PC-9 (cell line): ENCODE results near the gene M1AP. TPM values are rescaled to one million over a fixed set of nuclear protein-coding genes. Genes with fewer than 3 reads are reported as not detected.

ENCODE experiments used
- BruUV-seq: library from RNA; stranded (reverse); fragments of 400-500 nt; replicated peaks from 2 replicates; lab custom pipeline; 2021; lab: Mats Ljungman, UMichigan
- CTCF ChIA-PET: fragments of 300-600 bp; sonication (Branson Sonifier 250); formaldehyde crosslinking; loops from one replicate; lab custom pipeline; 2022; ENCODE audit warnings: antibody characterized with exemption; lab: Charles Lee
- POLR2A ChIA-PET: fragments of 300-600 bp; sonication (Branson Sonifier 250); formaldehyde crosslinking; loops from one replicate; lab custom pipeline; 2022; ENCODE audit warnings: antibody characterized with exemption; ENCODE audit not compliant: unreplicated experiment; lab: Charles Lee
- DNase-seq, 2 experiments: peaks; one replicate each; pipeline versions ENCODE4 v3.0.0 to v3.0.0-alpha.2; 2015 to 2022; ENCODE audit warnings: mixed read lengths in 1 of 2
- H2AFZ ChIP-seq: fragments of 200-600 bp; sonication (generic); 2 replicates; pipeline ENCODE4 v1.8.1; 2017; ENCODE audit warnings: antibody characterized with exemption
- H3F3A ChIP-seq: fragments of 200-600 bp; sonication (generic); 2 replicates; pipeline ENCODE4 v1.8.1; 2017; ENCODE audit warnings: antibody characterized with exemption, mild to moderate bottlenecking, low read depth; ENCODE audit not compliant: insufficient read depth
- H3K27ac ChIP-seq: fragments of 200-600 bp; sonication (generic); 2 replicates; pipeline ENCODE4 v1.6.1; 2016; ENCODE audit warnings: mixed run types
- H3K27me3 ChIP-seq: fragments of 200-600 bp; sonication (generic); 2 replicates; pipeline ENCODE4 v1.6.1; 2016; ENCODE audit warnings: low read depth, mixed run types; ENCODE audit not compliant: insufficient read depth
- H3K36me3 ChIP-seq: fragments of 200-600 bp; sonication (generic); 2 replicates; pipeline ENCODE4 v1.6.1; 2016; ENCODE audit warnings: low read depth, mixed run types
- H3K4me1 ChIP-seq: fragments of 200-600 bp; sonication (generic); replicated peaks from 2 replicates; pipeline ENCODE4 v1.6.1; 2016; ENCODE audit warnings: mixed run types; ENCODE audit not compliant: insufficient read depth
- H3K4me2 ChIP-seq: fragments of 200-600 bp; sonication (generic); 2 replicates; pipeline ENCODE4 v1.6.1; 2017; ENCODE audit warnings: mixed run types
- H3K4me3 ChIP-seq: fragments of 200-600 bp; sonication (generic); 2 replicates; pipeline ENCODE4 v1.6.1; 2016; ENCODE audit warnings: mixed run types
- H3K79me2 ChIP-seq: fragments of 200-600 bp; sonication (generic); 2 replicates; pipeline ENCODE4 v1.6.1; 2017; ENCODE audit warnings: low read depth, mixed run types
- H3K9me2 ChIP-seq: fragments of 200-600 bp; sonication (generic); 2 replicates; pipeline ENCODE4 v1.8.1; 2017; ENCODE audit warnings: mild to moderate bottlenecking; ENCODE audit not compliant: insufficient read depth
- H3K9me3 ChIP-seq: fragments of 200-600 bp; sonication (generic); 2 replicates; pipeline ENCODE4 v1.8.1; 2016; ENCODE audit warnings: low read depth; ENCODE audit not compliant: insufficient read depth
- H4K20me1 ChIP-seq: fragments of 200-600 bp; sonication (generic); 2 replicates; pipeline ENCODE4 v1.8.1; 2017; ENCODE audit not compliant: insufficient read depth
- EZH2 ChIP-seq: fragments of 200-600 bp; sonication (generic); IDR thresholded peaks from 2 replicates; pipeline ENCODE4 v1.8.0; 2017; ENCODE audit warnings: antibody characterized with exemption, low read depth
- intact Hi-C: fragments of 100-400 bp; cut with micrococcal nuclease; formaldehyde crosslinking; loops from one replicate; pipeline ENCODE4 v1.10.0; 2022; ENCODE audit not compliant: unreplicated experiment
- total RNA-seq: library from RNA; stranded (reverse); gene quantifications from 2 replicates; pipeline ENCODE4 v1.2.3, GENCODE V29; 2021
- TF ChIP-seq, protein P1 (sequence below): fragments of 200-600 bp; sonication (generic); conservative IDR thresholded peaks from 2 replicates; pipeline ENCODE4 v1.6.1; 2017; ENCODE audit warnings: mixed run types, antibody characterized with exemption, mild to moderate bottlenecking, moderate library complexity

Gene M1AP
- total RNA-seq, 1 experiment from 2014 or later, result 7.7 TPM

DNA sequence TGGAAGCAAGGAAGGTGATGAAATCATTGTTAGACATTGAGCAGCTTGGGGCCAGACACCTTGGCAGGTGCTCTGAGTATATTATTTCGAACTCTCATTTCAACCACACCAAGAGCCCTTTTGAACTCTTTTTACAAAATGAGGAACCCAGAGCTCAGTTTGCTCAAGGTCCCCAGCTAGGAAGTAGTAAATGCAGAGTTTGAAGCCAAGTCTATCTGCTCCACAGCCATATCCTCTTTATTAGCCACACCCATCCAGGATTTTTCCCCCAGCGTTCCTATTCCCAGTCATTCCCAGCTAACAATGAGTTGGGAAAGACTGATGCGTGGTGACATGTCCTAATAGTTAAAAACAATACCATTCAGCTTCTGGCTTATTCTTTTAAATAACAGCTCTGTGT is 46.2 kb upstream of the M1AP start:
- 0 out of 2 replicates have a peak, but pooled peaks cover 3% of the 10 kb centered on the region for H3K9me3 ChIP-seq
- H3K79me2 ChIP-seq, result no peaks in the 10 kb centered on the region
- H3K4me2 ChIP-seq, result peak overlapping the region; percentile 11; the same call in 1 of the 2 replicates
- H3K4me1 ChIP-seq, result peaks cover 14% of the 10 kb centered on the region
- DNase-seq, result no peak
- intact Hi-C loops, result loop anchor here (5.0 to 10.0 kb wide), 3 partner anchors 371 to 933 kb away; no protein-coding TSS in a partner anchor
- ChIA-PET POLR2A (no interaction called here), CTCF (no interaction called here)
- no peaks in the 10 kb centered on the region for H3K27me3 ChIP-seq
- no peak overlapping the region; the same call in 1 of the 2 replicates for H2AFZ ChIP-seq
- H3K27ac ChIP-seq, result no peak overlapping the region
- H3K9me2 ChIP-seq, result peaks cover 3% of the 10 kb centered on the region; the same call in 1 of the 2 replicates
- no peaks in the 10 kb centered on the region for H3K36me3 ChIP-seq
- TF ChIP-seq, protein P1, sequence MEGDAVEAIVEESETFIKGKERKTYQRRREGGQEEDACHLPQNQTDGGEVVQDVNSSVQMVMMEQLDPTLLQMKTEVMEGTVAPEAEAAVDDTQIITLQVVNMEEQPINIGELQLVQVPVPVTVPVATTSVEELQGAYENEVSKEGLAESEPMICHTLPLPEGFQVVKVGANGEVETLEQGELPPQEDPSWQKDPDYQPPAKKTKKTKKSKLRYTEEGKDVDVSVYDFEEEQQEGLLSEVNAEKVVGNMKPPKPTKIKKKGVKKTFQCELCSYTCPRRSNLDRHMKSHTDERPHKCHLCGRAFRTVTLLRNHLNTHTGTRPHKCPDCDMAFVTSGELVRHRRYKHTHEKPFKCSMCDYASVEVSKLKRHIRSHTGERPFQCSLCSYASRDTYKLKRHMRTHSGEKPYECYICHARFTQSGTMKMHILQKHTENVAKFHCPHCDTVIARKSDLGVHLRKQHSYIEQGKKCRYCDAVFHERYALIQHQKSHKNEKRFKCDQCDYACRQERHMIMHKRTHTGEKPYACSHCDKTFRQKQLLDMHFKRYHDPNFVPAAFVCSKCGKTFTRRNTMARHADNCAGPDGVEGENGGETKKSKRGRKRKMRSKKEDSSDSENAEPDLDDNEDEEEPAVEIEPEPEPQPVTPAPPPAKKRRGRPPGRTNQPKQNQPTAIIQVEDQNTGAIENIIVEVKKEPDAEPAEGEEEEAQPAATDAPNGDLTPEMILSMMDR, result no peak
- no peak for TF ChIP-seq EZH2
- H4K20me1 ChIP-seq, result no peaks in the 10 kb centered on the region
- H3F3A ChIP-seq, result 0 out of 2 replicates have a peak, but pooled peaks cover 10% of the 10 kb centered on the region
- no TSS peak for BruUV-seq
- H3K4me3 ChIP-seq, result no peak overlapping the region

DNA sequence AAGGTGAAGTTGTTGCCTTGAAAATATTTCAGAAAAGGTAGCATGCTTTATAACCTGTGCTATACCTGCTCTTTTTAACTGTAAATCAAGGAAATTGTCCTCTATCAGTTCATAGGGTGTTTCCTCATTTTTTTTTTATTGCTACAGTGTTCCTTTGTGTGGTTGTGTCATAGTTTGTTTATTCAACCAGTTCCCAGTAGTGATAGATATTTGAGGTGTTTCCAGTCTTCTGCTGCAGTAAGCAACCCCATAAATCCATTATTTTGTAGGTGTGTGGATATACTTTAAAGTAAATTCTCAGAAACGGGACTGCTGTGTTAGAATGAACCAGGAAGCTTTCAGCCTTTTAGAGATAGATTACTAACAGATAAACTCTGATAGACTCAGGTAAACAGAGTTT is 45.5 kb upstream of the M1AP start:
- 0 out of 2 replicates have a peak, but pooled peaks cover 3% of the 10 kb centered on the region for H3K9me3 ChIP-seq
- H3K4me2 ChIP-seq, result peak overlapping the region; percentile 11; the same call in 1 of the 2 replicates
- no peak overlapping the region for H3K4me3 ChIP-seq
- H3K4me1 ChIP-seq, result peaks cover 20% of the 10 kb centered on the region
- no peak for TF ChIP-seq EZH2
- TF ChIP-seq, protein P1, result no peak
- intact Hi-C loops, result loop anchor here (5.0 to 10.0 kb wide), 3 partner anchors 371 to 934 kb away; no protein-coding TSS in a partner anchor
- CTCF ChIA-PET, result no interaction called here
- POLR2A ChIA-PET, result no interaction called here
- H3K27ac ChIP-seq, result no peak overlapping the region
- H4K20me1 ChIP-seq, result no peaks in the 10 kb centered on the region
- no peak for DNase-seq
- no peak overlapping the region for H2AFZ ChIP-seq
- no peaks in the 10 kb centered on the region for H3K27me3 ChIP-seq
- no peaks in the 10 kb centered on the region for H3K36me3 ChIP-seq
- BruUV-seq, result no TSS peak
- H3K79me2 ChIP-seq, result no peaks in the 10 kb centered on the region
- H3K9me2 ChIP-seq, result peaks cover 3% of the 10 kb centered on the region; the same call in 1 of the 2 replicates
- H3F3A ChIP-seq, result 0 out of 2 replicates have a peak, but pooled peaks cover 10% of the 10 kb centered on the region

DNA sequence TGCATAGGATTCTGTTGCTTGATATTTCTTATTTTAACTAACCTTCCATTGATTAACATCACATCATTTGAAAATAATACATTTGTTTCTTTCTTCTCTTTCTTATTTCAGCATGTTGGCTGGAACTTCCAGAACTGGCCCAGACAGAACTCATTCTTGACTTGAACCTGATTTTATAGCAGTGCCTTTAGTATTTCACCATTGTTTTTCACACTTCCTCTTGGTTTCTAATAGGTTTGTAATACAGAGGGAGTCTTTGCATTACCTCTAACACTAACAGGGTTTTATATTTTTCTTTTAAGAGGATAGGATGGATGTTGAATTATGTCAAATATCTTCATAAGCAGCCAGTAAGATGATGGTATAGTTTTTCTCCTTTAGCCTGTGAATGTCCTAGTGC is 45.1 kb upstream of the M1AP start:
- no peak overlapping the region for H3K27ac ChIP-seq
- no TSS peak for BruUV-seq

More for the DNA sequence above, 45.1 kb upstream of the M1AP start:
- 0 out of 2 replicates have a peak, but pooled peaks cover 3% of the 10 kb centered on the region for H3K9me3 ChIP-seq
- ChIA-PET CTCF (no interaction called here), POLR2A (no interaction called here)
- TF ChIP-seq, protein P1, result no peak
- no peak for TF ChIP-seq EZH2
- no peaks in the 10 kb centered on the region for H3K79me2 ChIP-seq
- H3K36me3 ChIP-seq, result no peaks in the 10 kb centered on the region
- H3F3A ChIP-seq, result 0 out of 2 replicates have a peak, but pooled peaks cover 10% of the 10 kb centered on the region
- no peaks in the 10 kb centered on the region for H3K27me3 ChIP-seq
- peaks cover 3% of the 10 kb centered on the region; the same call in 1 of the 2 replicates for H3K9me2 ChIP-seq
- no peak for DNase-seq
- no peak overlapping the region for H3K4me2 ChIP-seq
- intact Hi-C loops, result loop anchor here (5.0 to 10.0 kb wide), 3 partner anchors 372 to 934 kb away; no protein-coding TSS in a partner anchor
- no peak overlapping the region for H2AFZ ChIP-seq
- H3K4me3 ChIP-seq, result no peak overlapping the region
- H4K20me1 ChIP-seq, result no peaks in the 10 kb centered on the region
- H3K4me1 ChIP-seq, result peaks cover 22% of the 10 kb centered on the region
